H9 (cell line): ENCODE results near the gene TBC1D22A. TPM values are rescaled to one million over a fixed set of nuclear protein-coding genes. Genes with fewer than 3 reads are reported as not detected.

Experiments
- DNase-seq: peaks from one replicate; pipeline ENCODE4 v3.0.0-alpha.2; 2017
- H2AFZ ChIP-seq: one replicate; pipeline ENCODE4 v1.6.1; 2013; ENCODE audit warnings: mild to moderate bottlenecking, low read length, control low read depth, moderate library complexity
- H2AK5ac ChIP-seq: 2 replicates; pipeline ENCODE4 v1.6.1; 2013; ENCODE audit warnings: low read length, control low read depth, mixed read lengths; ENCODE audit not compliant: insufficient read length
- H2BK120ac ChIP-seq: one replicate; pipeline ENCODE4 v1.6.1; 2013; ENCODE audit warnings: low read depth, mild to moderate bottlenecking, low read length, control low read depth, inconsistent platforms; ENCODE audit not compliant: poor library complexity, severe bottlenecking
- H2BK12ac ChIP-seq: 2 replicates; pipeline ENCODE4 v1.6.1; 2013; ENCODE audit warnings: low read length, control low read depth, mixed read lengths, low read depth; ENCODE audit not compliant: insufficient read length
- H2BK15ac ChIP-seq: 2 replicates; pipeline ENCODE4 v1.6.1; 2013; ENCODE audit warnings: low read depth, low read length, control low read depth
- H2BK20ac ChIP-seq: one replicate; pipeline ENCODE4 v1.6.1; 2013; ENCODE audit warnings: low read depth, mild to moderate bottlenecking, low read length, control low read depth, inconsistent platforms; ENCODE audit not compliant: poor library complexity, severe bottlenecking
- H2BK5ac ChIP-seq: 2 replicates; pipeline ENCODE4 v1.6.1; 2013; ENCODE audit warnings: low read length, control low read depth, mixed read lengths; ENCODE audit not compliant: insufficient read length
- H3K14ac ChIP-seq: 2 replicates; pipeline ENCODE4 v1.6.1; 2013; ENCODE audit warnings: low read length, control low read depth; ENCODE audit not compliant: insufficient read depth
- H3K18ac ChIP-seq: 2 replicates; pipeline ENCODE4 v1.6.1; 2013; ENCODE audit warnings: low read depth, mild to moderate bottlenecking, mixed read lengths, low read length, control low read depth; ENCODE audit not compliant: insufficient read length
- H3K23ac ChIP-seq: 2 replicates; pipeline ENCODE4 v1.6.1; 2013; ENCODE audit warnings: low read length, control low read depth, mixed read lengths, low read depth; ENCODE audit not compliant: insufficient read length
- H3K23me2 ChIP-seq: 2 replicates; pipeline ENCODE4 v1.6.1; 2013; ENCODE audit warnings: low read depth, mild to moderate bottlenecking, mixed read lengths, low read length, control low read depth; ENCODE audit not compliant: insufficient read length, poor library complexity, severe bottlenecking
- H3K27ac ChIP-seq: 2 replicates; pipeline ENCODE4 v1.5.1; 2013; ENCODE audit warnings: low read length, control low read depth, mixed read lengths, low read depth; ENCODE audit not compliant: insufficient read length
- H3K27me3 ChIP-seq: 2 replicates; pipeline ENCODE4 v1.6.1; 2013; ENCODE audit warnings: low read length, control low read depth, inconsistent platforms; ENCODE audit not compliant: insufficient read depth
- H3K4ac ChIP-seq: 2 replicates; pipeline ENCODE4 v1.6.1; 2013; ENCODE audit warnings: low read depth, mild to moderate bottlenecking, control low read depth, inconsistent platforms, low read length, moderate library complexity
- H3K4me1 ChIP-seq: 2 replicates; pipeline ENCODE4 v1.6.1; 2013; ENCODE audit warnings: low read length, control low read depth, inconsistent platforms; ENCODE audit not compliant: insufficient read depth
- H3K4me2 ChIP-seq: 2 replicates; pipeline ENCODE4 v1.6.1; 2013; ENCODE audit warnings: low read length, control low read depth, mixed read lengths; ENCODE audit not compliant: insufficient read length, insufficient read depth
- H3K56ac ChIP-seq: 2 replicates; pipeline ENCODE4 v1.6.1; 2013; ENCODE audit warnings: low read depth, mild to moderate bottlenecking, mixed read lengths, low read length, control low read depth; ENCODE audit not compliant: insufficient read length
- H3K79me1 ChIP-seq: 2 replicates; pipeline ENCODE4 v1.6.1; 2013; ENCODE audit warnings: low read depth, mild to moderate bottlenecking, moderate library complexity, low read length, control low read depth, inconsistent platforms; ENCODE audit not compliant: insufficient read depth, poor library complexity, severe bottlenecking
- H3K79me2 ChIP-seq: 2 replicates; pipeline ENCODE4 v1.6.1; 2013; ENCODE audit warnings: low read length, control low read depth, inconsistent platforms; ENCODE audit not compliant: insufficient read depth
- H3K9ac ChIP-seq: 2 replicates; pipeline ENCODE4 v1.6.1; 2013; ENCODE audit warnings: low read length, control low read depth, mixed read lengths; ENCODE audit not compliant: insufficient read length; ENCODE audit errors: extremely low read depth
- H3K9me3 ChIP-seq: one replicate; pipeline ENCODE4 v1.6.1; 2013; ENCODE audit warnings: low read depth, low read length, inconsistent platforms; ENCODE audit not compliant: control insufficient read depth
- H3T11ph ChIP-seq: one replicate; pipeline ENCODE4 v1.6.1; 2013; ENCODE audit warnings: mild to moderate bottlenecking, low read length, control low read depth, inconsistent platforms
- H4K20me1 ChIP-seq: one replicate; pipeline ENCODE4 v1.6.1; 2013; ENCODE audit not compliant: control insufficient read depth, insufficient read length, insufficient read depth
- H4K5ac ChIP-seq: 2 replicates; pipeline ENCODE4 v1.6.1; 2013; ENCODE audit warnings: low read depth, mild to moderate bottlenecking, mixed read lengths, low read length, control low read depth; ENCODE audit not compliant: insufficient read length
- H4K8ac ChIP-seq: replicated peaks from 2 replicates; pipeline ENCODE4 v1.6.1; 2013; ENCODE audit warnings: low read length, control low read depth, mixed read lengths, low read depth; ENCODE audit not compliant: insufficient read length
- H4K91ac ChIP-seq: 2 replicates; pipeline ENCODE4 v1.6.1; 2013; ENCODE audit warnings: low read depth, mild to moderate bottlenecking, moderate library complexity, mixed read lengths, low read length, control low read depth; ENCODE audit not compliant: insufficient read length
- H3K27ac Mint-ChIP-seq, 3 experiments: 2 replicates in 2 of 3; 3 replicates in 1 of 3; pipeline ENCODE4 v1.8.0; 2020 to 2021; ENCODE audit warnings: mixed read lengths in 3 of 3, mild to moderate bottlenecking in 1 of 3, moderate library complexity in 1 of 3
- H3K27me3 Mint-ChIP-seq: 2 replicates; pipeline ENCODE4 v1.8.0; 2021; ENCODE audit warnings: low read depth, mild to moderate bottlenecking, moderate library complexity, mixed read lengths
- H3K36me3 Mint-ChIP-seq, 3 experiments: 2 replicates in 2 of 3; 3 replicates in 1 of 3; pipeline ENCODE4 v1.8.0; 2020 to 2021; ENCODE audit warnings: low read depth in 3 of 3, mixed read lengths in 3 of 3; ENCODE audit not compliant: insufficient read depth in 1 of 3
- H3K4me1 Mint-ChIP-seq, 2 experiments: 2 replicates each; pipeline ENCODE4 v1.8.0; 2020; ENCODE audit warnings: mixed read lengths in 2 of 2
- H3K4me3 Mint-ChIP-seq, 2 experiments: 2 replicates in 1 of 2; 3 replicates in 1 of 2; pipeline ENCODE4 v1.8.0; 2020 to 2021; ENCODE audit warnings: mild to moderate bottlenecking in 2 of 2, mixed read lengths in 2 of 2, moderate library complexity in 1 of 2
- H3K9me3 Mint-ChIP-seq, 2 experiments: 2 replicates in 1 of 2; 3 replicates in 1 of 2; pipeline ENCODE4 v1.8.0; 2020; ENCODE audit warnings: mild to moderate bottlenecking in 2 of 2, mixed read lengths in 2 of 2, moderate library complexity in 1 of 2
- WGBS: extraction: QIAGEN DNeasy Blood & Tissue Kit; methylation state at CpG from one replicate; pipeline ENCODE4 v1.1.7; 2013; ENCODE audit warnings: missing lambda C conversion rate, low lambda C conversion rate, mixed read lengths; ENCODE audit not compliant: insufficient read length; ENCODE audit errors: extremely low coverage; 5-methylcytosine and 5-hydroxymethylcytosine counted together
- total RNA-seq: library from RNA; stranded (reverse); gene quantifications from 2 replicates; pipeline ENCODE4 v1.2.1, GENCODE V29; 2021
- TF ChIP-seq, protein P1 (sequence below): fragments of 200-600 bp; sonication (generic); conservative IDR thresholded peaks from 3 replicates; pipeline ENCODE4 v1.8.0; 2021; ENCODE audit warnings: antibody characterized with exemption, mild to moderate bottlenecking

The TBC1D22A gene
- total RNA-seq, 1 experiment from 2014 or later: 20.8 TPM

DNA sequence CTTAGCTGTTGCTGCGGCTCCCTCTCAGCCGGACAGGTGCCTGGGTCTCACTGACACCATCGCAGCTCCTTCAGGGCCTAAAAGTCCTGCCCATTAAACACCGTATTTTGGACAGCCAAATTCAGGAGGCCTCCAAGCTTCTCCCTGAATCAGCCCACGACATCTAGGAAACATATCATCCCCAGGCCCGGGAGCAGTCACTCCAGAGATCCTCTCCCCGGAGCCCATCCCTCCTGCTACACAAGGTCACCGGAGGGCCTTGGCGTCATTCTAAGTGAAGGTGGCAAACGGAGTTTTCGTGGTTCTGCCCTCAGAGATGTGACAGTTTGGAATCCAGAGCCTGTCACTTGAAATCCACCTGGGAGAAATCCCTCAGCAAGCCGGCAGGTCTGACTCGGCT lies 232.5 kb downstream of the TBC1D22A start:
- no CpG with 5 or more reads among the region's 13 CpGs for WGBS

More for the DNA sequence above, 232.5 kb downstream of the TBC1D22A start:
- Histone ChIP-seq H2BK15ac (no peak overlapping the region), H3K4ac (no peak overlapping the region), H3K14ac (no peak overlapping the region), H3K18ac (no peak overlapping the region), H2AK5ac (no peak overlapping the region), H3T11ph (no peak overlapping the region), H2BK20ac (no peak overlapping the region), H3K79me1 (no peaks in the 10 kb centered on the region), H3K56ac (no peak overlapping the region), H2AFZ (no peak overlapping the region), H3K9ac (no peak overlapping the region), H3K4me2 (no peak overlapping the region), H4K91ac (no peak overlapping the region), H3K23ac (no peak overlapping the region), H2BK120ac (no peak overlapping the region), H3K79me2 (no peaks in the 10 kb centered on the region), H2BK5ac (no peak overlapping the region), H4K20me1 (no peaks in the 10 kb centered on the region), H3K27me3 (no peaks in the 10 kb centered on the region), H2BK12ac (no peak overlapping the region), H3K27ac (no peak overlapping the region), H4K8ac (no peak overlapping the region), H3K23me2 (no peaks in the 10 kb centered on the region), H3K9me3 (no peaks in the 10 kb centered on the region), H4K5ac (no peak overlapping the region), H3K4me1 (no peaks in the 10 kb centered on the region)
- TF ChIP-seq, protein P1, sequence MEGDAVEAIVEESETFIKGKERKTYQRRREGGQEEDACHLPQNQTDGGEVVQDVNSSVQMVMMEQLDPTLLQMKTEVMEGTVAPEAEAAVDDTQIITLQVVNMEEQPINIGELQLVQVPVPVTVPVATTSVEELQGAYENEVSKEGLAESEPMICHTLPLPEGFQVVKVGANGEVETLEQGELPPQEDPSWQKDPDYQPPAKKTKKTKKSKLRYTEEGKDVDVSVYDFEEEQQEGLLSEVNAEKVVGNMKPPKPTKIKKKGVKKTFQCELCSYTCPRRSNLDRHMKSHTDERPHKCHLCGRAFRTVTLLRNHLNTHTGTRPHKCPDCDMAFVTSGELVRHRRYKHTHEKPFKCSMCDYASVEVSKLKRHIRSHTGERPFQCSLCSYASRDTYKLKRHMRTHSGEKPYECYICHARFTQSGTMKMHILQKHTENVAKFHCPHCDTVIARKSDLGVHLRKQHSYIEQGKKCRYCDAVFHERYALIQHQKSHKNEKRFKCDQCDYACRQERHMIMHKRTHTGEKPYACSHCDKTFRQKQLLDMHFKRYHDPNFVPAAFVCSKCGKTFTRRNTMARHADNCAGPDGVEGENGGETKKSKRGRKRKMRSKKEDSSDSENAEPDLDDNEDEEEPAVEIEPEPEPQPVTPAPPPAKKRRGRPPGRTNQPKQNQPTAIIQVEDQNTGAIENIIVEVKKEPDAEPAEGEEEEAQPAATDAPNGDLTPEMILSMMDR: no peak
- H3K36me3 Mint-ChIP-seq: peaks cover 0 to 3% (median 2%) of the 10 kb centered on the region in 3 experiments; a peak in 5 of 7 replicates
- H3K27me3 Mint-ChIP-seq: no peaks in the 10 kb centered on the region
- no peak overlapping the region for H3K4me3 Mint-ChIP-seq
- H3K27ac Mint-ChIP-seq: peak overlapping the region in 2 of 3 experiments; percentile 13 to 86; a peak in 1 of 7 replicates
- no peak for DNase-seq
- H3K4me1 Mint-ChIP-seq: peaks cover 20 to 25% of the 10 kb centered on the region in 2 experiments
- peaks cover 0 to 2% of the 10 kb centered on the region in 2 experiments; a peak in 1 of 5 replicates for H3K9me3 Mint-ChIP-seq
